Measurements from ENCODE around the gene TMC7. TPM values are rescaled to one million over a fixed set of nuclear protein-coding genes. Genes with fewer than 3 reads are reported as not detected.

The TMC7 gene
- total and polyA plus RNA-seq, 2 of the 8 experiments (the other 6 are each of a cell fraction or from before 2014, with no cell fraction given): 2.3 to 2.6 TPM

- TF ChIP-seq SIN3A (conservative IDR thresholded peaks at IDR 0.05 in 1 of 2, IDR thresholded peaks at IDR 0.05 in 1 of 2; ENCODE audit: low read depth in 1 of 2, low read length in 2 of 2): no peak
- no peak for TF ChIP-seq HDAC2 (IDR thresholded peaks at IDR 0.05; ENCODE audit: borderline replicate concordance in 1 of 2, low read depth in 2 of 2, low read length in 2 of 2)
Measured at GRCh38 chr16:19017179-19017578, 33.4 kb downstream of the TMC7 start (continued).

Data from H1 (cell line).